GM18505 (cell line): Measurements from ENCODE around the gene COASY.

Source experiments
- ATAC-seq: cut with Tn5 transposase; IDR thresholded peaks from one replicate; pipeline ENCODE4 v1.9.1; 2021; ENCODE audit not compliant: unreplicated experiment
- POLR2A ChIP-seq: IDR thresholded peaks from 4 replicates; pipeline ENCODE4 v1.6.1; 2011; ENCODE audit warnings: borderline replicate concordance; ENCODE audit not compliant: insufficient read depth, insufficient read length; ENCODE audit errors: extremely low read depth

COASY gene

GRCh38 chr17:42521666-42522262 is 40.2 kb upstream of the COASY start:
- no peak for TF ChIP-seq POLR2A
- no peak for ATAC-seq

DNA sequence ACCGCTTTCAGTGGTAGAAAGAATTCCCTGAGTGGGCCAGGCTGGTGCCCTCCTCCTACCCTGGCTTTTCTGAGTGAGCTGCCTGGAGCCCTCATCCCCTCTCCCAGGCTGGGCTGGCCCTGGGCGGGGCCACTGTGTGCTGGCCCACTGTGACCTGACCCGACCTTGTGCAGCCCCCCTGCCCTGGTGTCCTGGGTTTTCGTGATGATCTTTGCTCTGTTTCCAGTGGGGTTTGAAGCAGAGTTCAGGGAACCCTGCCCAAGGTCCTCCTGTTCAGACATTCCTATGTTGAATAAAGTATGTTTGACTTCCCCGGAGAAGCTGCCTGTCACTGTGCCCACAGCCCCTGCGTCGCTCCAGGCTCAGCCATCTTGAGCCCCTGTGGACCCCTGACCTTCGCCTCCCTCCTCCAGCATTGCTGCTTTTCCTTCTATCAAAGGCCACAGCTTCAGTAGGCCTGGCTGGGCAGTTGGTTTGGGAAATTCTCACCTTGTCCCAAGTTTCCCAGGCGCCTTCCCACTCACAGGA is 39.6 kb upstream of the COASY start:
- no peak for TF ChIP-seq POLR2A
- ATAC-seq: no peak

GRCh38 chr17:42522798-42523278 is 39.1 kb upstream of the COASY start:
- TF ChIP-seq POLR2A: no peak
- ATAC-seq: no peak

DNA sequence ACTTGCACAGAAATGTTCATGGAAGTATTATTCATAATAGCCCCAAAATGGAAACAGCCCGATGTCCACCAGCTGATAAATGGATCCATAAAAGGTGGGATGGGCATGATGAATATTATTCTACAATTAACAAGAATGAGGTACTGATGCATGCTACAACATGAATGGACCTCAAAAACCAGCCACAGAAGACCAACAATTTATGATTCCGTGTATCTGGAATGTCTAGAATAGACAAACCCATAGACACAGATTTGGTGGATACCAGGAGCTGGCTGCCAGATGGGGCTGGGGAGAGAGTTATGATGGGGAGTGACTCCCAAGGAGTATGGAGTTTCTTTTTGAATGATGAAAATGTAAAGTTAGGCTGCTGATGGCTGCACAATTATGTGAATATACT is 36.7 kb upstream of the COASY start:
- no peak for ATAC-seq
- TF ChIP-seq POLR2A: no peak

DNA sequence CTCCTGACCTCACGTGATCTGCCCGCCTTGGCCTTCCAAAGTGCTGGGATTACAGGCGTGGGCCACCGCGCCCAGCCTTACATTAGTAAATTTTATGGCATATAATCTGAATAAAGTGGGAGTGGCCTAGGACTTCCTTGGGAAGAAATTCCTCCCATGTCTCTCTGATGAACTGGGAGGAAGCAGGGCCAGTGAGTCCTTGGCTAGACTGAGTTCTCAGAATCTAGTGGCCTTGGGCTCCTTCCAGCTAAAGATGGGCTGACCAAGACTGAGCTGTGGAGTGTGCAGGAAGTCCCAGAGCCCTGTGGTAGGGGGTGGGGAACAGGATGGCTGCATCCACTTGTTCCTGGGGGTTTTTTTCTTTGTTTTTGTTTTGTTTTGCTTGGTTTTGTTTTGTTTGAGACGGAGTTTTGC is 35.9 kb upstream of the COASY start:
- no peak for TF ChIP-seq POLR2A
- ATAC-seq: no peak

GRCh38 chr17:42527932-42528331 is 34.0 kb upstream of the COASY start:
- no peak for TF ChIP-seq POLR2A
- no peak for ATAC-seq

- TF ChIP-seq POLR2A: no peak
- ATAC-seq: no peak
Observed at GRCh38 chr17:42529061-42529460, 32.9 kb upstream of the COASY start.

GRCh38 chr17:42530952-42531454 is 30.9 kb upstream of the COASY start:
- ATAC-seq: no peak
- no peak for TF ChIP-seq POLR2A

GRCh38 chr17:42531455-42532354 is 30.2 kb upstream of the COASY start:
- no peak for ATAC-seq
- TF ChIP-seq POLR2A: peak; percentile 19

DNA sequence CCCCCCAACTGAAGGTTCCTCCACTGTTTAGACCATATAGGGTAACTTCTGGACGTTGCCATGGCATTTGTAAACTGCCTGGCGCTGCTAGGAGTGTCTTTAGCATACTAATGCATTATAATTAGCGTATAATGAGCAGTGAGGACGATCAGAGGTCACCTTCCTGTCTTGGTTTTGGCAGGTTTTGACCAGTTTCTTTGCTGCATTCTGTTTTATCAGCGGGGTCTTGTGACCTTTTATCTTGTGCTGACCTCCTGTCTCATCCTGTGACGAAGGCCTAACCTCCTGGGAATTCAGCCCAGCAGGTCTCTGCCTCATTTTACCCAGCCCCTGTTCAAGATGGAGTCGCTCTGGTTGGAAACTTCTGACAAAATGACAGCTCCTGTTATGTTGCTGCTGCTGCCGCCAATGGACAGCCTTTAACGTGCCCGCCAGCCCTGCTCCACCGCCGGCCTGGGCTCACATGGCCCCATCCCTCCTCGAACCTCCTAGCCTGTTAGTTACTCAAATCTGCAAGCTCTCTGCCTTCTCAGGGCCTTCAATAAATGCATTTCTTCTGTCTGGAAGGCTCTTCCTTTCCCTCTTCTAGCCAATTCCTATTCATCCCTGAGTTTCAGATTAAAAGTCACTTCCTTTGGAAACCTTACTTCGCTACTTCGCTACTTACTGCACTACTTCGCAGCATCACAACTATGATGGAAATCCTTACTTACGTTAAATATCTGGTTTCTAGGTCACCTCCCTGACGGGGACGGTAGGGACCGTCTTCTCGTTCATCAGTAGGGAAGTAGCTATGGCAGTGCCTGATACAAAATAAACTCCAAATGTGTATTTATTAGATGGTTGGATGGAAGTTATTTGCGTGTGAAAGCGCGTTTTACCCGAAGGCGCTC is 26.5 kb upstream of the COASY start:
- ATAC-seq: no peak
- TF ChIP-seq POLR2A: no peak

GRCh38 chr17:42536048-42536371 is 25.9 kb upstream of the COASY start, which contains the start of gene NAGLU:
Gene NAGLU, plus strand, starts transcription at chr17:42536241. Its CDS starts 32 bp downstream, at chr17:42536273.
- ATAC-seq: peak; percentile 80
- TF ChIP-seq POLR2A: peak; percentile 80

- peak; percentile 53 for ATAC-seq
- TF ChIP-seq POLR2A: no peak
Observed at GRCh38 chr17:42536372-42537155, 25.4 kb upstream of the COASY start.
